Measurements from ENCODE around the gene ARHGEF33. TPM values are rescaled to one million over a fixed set of nuclear protein-coding genes. Genes with fewer than 3 reads are reported as not detected.

The ARHGEF33 gene
- total RNA-seq (2014; rRNA removed; shearing (Covaris generic)), result 0.05 TPM in 1 of 2 replicates, not detected in the other

DNA sequence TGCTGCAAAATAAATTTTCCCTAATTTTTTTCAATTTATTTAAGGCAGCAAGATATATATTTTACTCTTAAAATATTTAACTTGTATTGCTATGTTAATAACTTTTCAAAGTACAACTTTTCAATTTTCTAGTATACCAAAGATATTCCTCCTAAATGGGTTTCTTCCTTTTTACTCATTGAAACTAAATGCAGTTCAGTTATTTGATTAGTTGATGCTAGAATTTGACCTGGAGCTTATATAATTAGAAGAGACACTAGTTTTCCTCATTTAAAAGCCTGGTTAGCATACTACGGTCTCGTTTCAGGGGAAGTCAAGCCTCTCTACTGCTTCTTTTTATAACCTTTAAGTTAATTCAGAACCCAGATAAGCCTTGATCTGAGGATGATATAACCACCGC lies at the start of gene ARHGEF33:
TSS of gene ARHGEF33 (plus strand) at position 301 of the 400 bp plus-strand sequence. CDS start 29,573 bp downstream, outside the sequence.
- no peak for DNase-seq
- no peaks in the 10 kb centered on the region for H3K9me3 ChIP-seq (replicated peaks)
- no peaks in the 10 kb centered on the region; the same call in 1 of the 2 replicates for H3K4me1 ChIP-seq
- H3K36me3 ChIP-seq, result no peaks in the 10 kb centered on the region
- H3K27me3 ChIP-seq, result no peaks in the 10 kb centered on the region
- no peak within 1 kb of the TSS for H3K27ac ChIP-seq
- H3K4me3 ChIP-seq, result no peak within 1 kb of the TSS

- peaks cover 24% of the 10 kb centered on the region for H3K36me3 ChIP-seq
- DNase-seq, result no peak
- no peaks in the 10 kb centered on the region for H3K27me3 ChIP-seq
- no peaks in the 10 kb centered on the region for H3K4me1 ChIP-seq
- H3K27ac ChIP-seq, result no peak overlapping the region
- H3K4me3 ChIP-seq, result no peak overlapping the region
- H3K9me3 ChIP-seq (replicated peaks), result no peaks in the 10 kb centered on the region
Observed at GRCh38 chr2:38850045-38850444, 39.6 kb upstream of the ARHGEF33 start.

GRCh38 chr2:38856165-38856564 lies 33.5 kb upstream of the ARHGEF33 start:
- Histone ChIP-seq H3K9me3 (replicated peaks) (no peaks in the 10 kb centered on the region; the same call in 1 of the 2 replicates), H3K36me3 (peaks cover 73% of the 10 kb centered on the region), H3K4me3 (no peak overlapping the region), H3K27me3 (no peaks in the 10 kb centered on the region), H3K27ac (no peak overlapping the region), H3K4me1 (no peaks in the 10 kb centered on the region)
- DNase-seq, result no peak

- H3K27me3 ChIP-seq, result no peaks in the 10 kb centered on the region
- peaks cover 66% of the 10 kb centered on the region for H3K36me3 ChIP-seq
- H3K4me1 ChIP-seq, result no peaks in the 10 kb centered on the region
- H3K27ac ChIP-seq, result no peak overlapping the region
- no peak overlapping the region for H3K4me3 ChIP-seq
- no peaks in the 10 kb centered on the region; the same call in 1 of the 2 replicates for H3K9me3 ChIP-seq (replicated peaks)
- no peak for DNase-seq
Observed at GRCh38 chr2:38862476-38862875, 27.2 kb upstream of the ARHGEF33 start.

DNA sequence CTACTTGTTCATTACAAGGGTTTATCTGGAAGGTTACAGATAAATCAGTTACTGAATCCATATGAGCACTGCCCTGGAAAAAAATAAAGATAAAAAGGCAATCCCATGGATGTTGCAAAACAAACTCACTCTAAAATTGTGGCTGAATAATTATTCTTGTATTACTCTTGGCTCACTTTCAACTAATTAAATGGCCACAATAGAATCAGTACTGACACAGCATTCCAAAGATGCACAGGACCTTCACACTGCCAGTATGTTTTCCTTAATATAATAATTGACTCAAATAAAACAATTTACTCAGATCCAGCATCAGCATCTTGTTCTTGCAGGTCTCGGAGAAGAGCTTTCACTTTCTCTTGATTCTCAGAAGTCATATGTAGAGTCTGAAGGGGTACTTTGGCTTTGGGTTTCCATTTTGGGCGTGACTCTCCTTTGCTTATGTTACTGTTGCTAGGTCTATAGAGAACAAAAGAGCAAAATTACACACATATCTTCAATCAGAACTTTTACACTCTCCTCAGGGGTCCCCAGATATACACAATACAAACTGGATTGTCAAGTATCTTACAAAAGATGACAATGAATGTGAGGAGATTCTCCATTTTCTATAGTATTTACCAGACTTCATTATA lies 26.5 kb upstream of the ARHGEF33 start:
- no peak for DNase-seq
- H3K27me3 ChIP-seq, result no peaks in the 10 kb centered on the region
- H3K4me1 ChIP-seq, result no peaks in the 10 kb centered on the region
- no peak overlapping the region for H3K4me3 ChIP-seq
- H3K27ac ChIP-seq, result no peak overlapping the region
- H3K36me3 ChIP-seq, result peaks cover 64% of the 10 kb centered on the region
- H3K9me3 ChIP-seq (replicated peaks), result no peaks in the 10 kb centered on the region; the same call in 1 of the 2 replicates

GRCh38 chr2:38866773-38867443 lies 22.8 kb upstream of the ARHGEF33 start:
- Histone ChIP-seq H3K4me3 (no peak overlapping the region), H3K27ac (no peak overlapping the region), H3K4me1 (no peaks in the 10 kb centered on the region), H3K9me3 (replicated peaks) (peaks cover 11% of the 10 kb centered on the region), H3K36me3 (peaks cover 28% of the 10 kb centered on the region), H3K27me3 (no peaks in the 10 kb centered on the region)
- DNase-seq, result no peak

GRCh38 chr2:38871432-38871831 lies 18.2 kb upstream of the ARHGEF33 start:
- no peaks in the 10 kb centered on the region; the same call in 1 of the 2 replicates for H3K4me1 ChIP-seq
- peaks cover 17% of the 10 kb centered on the region for H3K9me3 ChIP-seq (replicated peaks)
- no peak overlapping the region for H3K27ac ChIP-seq
- H3K4me3 ChIP-seq, result no peak overlapping the region
- no peaks in the 10 kb centered on the region for H3K27me3 ChIP-seq
- peaks cover 11% of the 10 kb centered on the region for H3K36me3 ChIP-seq
- DNase-seq, result no peak

DNA sequence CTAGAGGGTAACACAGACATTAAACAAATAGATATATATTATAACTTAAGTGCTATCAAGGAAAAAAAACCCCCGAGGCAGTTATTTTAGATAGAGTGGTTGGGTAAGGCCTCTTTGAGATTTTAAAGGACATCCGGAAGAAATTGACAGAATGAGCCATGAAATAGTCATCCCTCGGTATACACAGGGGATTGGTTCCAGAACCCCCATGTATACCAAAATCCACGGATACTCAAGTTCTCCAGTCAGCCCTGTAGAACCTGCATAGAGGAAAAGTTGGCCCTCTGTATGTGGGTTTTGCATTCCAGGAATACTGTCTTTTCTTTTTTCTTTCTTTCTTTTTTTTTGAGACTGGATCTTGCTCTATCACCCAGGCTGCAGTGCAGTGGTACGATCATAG lies 15.9 kb upstream of the ARHGEF33 start:
- Histone ChIP-seq H3K36me3 (no peaks in the 10 kb centered on the region), H3K9me3 (replicated peaks) (peaks cover 17% of the 10 kb centered on the region), H3K4me3 (no peak overlapping the region), H3K27ac (no peak overlapping the region), H3K4me1 (no peaks in the 10 kb centered on the region; the same call in 1 of the 2 replicates), H3K27me3 (no peaks in the 10 kb centered on the region)
- no peak for DNase-seq

- DNase-seq, result peak in 1 of 2 experiments; percentile 8
- Histone ChIP-seq H3K27ac (peak overlapping the region; percentile 38), H3K4me1 (no peaks in the 10 kb centered on the region; the same call in 1 of the 2 replicates), H3K4me3 (peak overlapping the region; percentile 94), H3K27me3 (no peaks in the 10 kb centered on the region), H3K9me3 (replicated peaks) (peaks cover 7% of the 10 kb centered on the region; the same call in 1 of the 2 replicates), H3K36me3 (no peaks in the 10 kb centered on the region)
Observed at GRCh38 chr2:38875227-38875575, 14.5 kb upstream of the ARHGEF33 start.

GRCh38 chr2:38875576-38876367 lies 13.9 kb upstream of the ARHGEF33 start, which contains the start of the genes DHX57 and MORN2:
Gene DHX57, minus strand, starts transcription at chr2:38875934. Its CDS starts 7,529 bp downstream, at chr2:38868405.
Gene MORN2, plus strand, starts transcription at chr2:38875976.
- Histone ChIP-seq H3K36me3 (no peaks in the 10 kb centered on the region), H3K27ac (peak within 1 kb of the TSS; percentile 38)

GRCh38 chr2:38876407-38876806 lies 13.3 kb upstream of the ARHGEF33 start:
- H3K9me3 ChIP-seq (replicated peaks), result 0 out of 2 replicates have a peak, but pooled peaks cover 6% of the 10 kb centered on the region
- no peak overlapping the region for H3K27ac ChIP-seq
- DNase-seq, result no peak
- no peaks in the 10 kb centered on the region; the same call in 1 of the 2 replicates for H3K4me1 ChIP-seq
- no peaks in the 10 kb centered on the region for H3K36me3 ChIP-seq
- no peaks in the 10 kb centered on the region for H3K27me3 ChIP-seq
- peak overlapping the region; percentile 94 for H3K4me3 ChIP-seq

More at GRCh38 chr2:38875576-38876367, 13.9 kb upstream of the ARHGEF33 start, which contains the start of the genes DHX57 and MORN2:
- DNase-seq, result peak; percentile 88 to 90
- Histone ChIP-seq H3K9me3 (replicated peaks) (0 out of 2 replicates have a peak, but pooled peaks cover 6% of the 10 kb centered on the region), H3K4me1 (no peaks in the 10 kb centered on the region; the same call in 1 of the 2 replicates), H3K4me3 (peak within 1 kb of the TSS; percentile 94), H3K27me3 (no peaks in the 10 kb centered on the region)

- H3K27me3 ChIP-seq, result no peaks in the 10 kb centered on the region
- H3K4me3 ChIP-seq, result no peak overlapping the region
- H3K36me3 ChIP-seq, result no peaks in the 10 kb centered on the region
- no peaks in the 10 kb centered on the region for H3K4me1 ChIP-seq
- DNase-seq, result no peak
- no peak overlapping the region for H3K27ac ChIP-seq
- no peaks in the 10 kb centered on the region for H3K9me3 ChIP-seq (replicated peaks)
Observed at GRCh38 chr2:38886063-38886462, 3.6 kb upstream of the ARHGEF33 start.

DNA sequence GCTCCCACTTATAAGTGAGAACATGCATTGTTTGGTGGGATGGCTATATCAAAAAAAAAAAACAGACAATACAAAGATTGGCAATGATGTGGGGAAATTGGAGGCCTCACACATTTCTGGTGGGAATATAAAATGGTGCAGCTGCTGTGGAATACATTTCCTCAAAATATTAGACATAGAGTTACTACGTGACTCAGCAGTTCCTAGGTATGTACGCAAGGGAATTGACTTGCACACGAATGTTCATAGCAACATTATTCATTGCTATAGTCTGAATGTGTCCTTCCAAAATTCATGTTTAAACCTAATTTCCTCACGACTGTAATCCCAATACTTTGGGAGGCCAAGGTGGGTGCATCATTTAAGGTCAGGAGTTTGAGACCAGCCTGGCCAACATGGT lies 2.3 kb upstream of the ARHGEF33 start:
- H3K9me3 ChIP-seq (replicated peaks), result no peaks in the 10 kb centered on the region
- H3K4me3 ChIP-seq, result no peak overlapping the region
- H3K36me3 ChIP-seq, result no peaks in the 10 kb centered on the region
- H3K27ac ChIP-seq, result no peak overlapping the region
- H3K4me1 ChIP-seq, result no peaks in the 10 kb centered on the region
- no peak for DNase-seq
- H3K27me3 ChIP-seq, result no peaks in the 10 kb centered on the region

DNA sequence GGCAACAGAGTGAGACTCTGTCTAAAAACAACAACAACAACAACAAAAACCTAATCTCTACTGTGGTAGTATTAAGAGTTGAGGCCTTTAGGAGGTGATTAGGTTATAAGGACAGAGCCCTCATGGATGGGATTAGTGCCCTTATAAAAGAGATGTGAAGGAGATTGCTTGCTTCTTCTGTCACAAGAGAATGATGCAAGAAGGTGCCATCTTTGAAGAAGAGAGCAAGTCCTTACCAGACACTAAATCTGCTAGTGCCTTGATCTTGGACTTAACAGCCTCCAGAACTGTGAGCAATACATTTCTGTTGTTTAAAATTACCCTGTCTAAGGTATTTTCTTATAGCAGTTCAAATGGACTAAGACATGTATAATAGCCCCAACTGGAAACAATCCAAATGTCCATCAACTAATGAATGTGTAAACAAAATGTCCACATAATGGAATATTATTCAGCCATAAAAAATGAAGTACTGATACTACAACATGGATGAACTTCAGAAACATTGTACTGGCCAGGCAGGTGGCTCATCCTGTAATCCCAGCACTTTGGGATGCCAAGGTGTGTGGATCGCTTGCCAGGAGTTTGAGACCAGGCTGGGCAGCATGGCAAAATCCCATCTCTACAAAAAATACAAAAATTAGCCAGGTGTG lies 1.6 kb upstream of the ARHGEF33 start:
- H3K4me1 ChIP-seq, result no peaks in the 10 kb centered on the region
- DNase-seq, result no peak
- H3K27me3 ChIP-seq, result no peaks in the 10 kb centered on the region
- H3K36me3 ChIP-seq, result no peaks in the 10 kb centered on the region
- no peak overlapping the region for H3K4me3 ChIP-seq
- no peaks in the 10 kb centered on the region for H3K9me3 ChIP-seq (replicated peaks)
- no peak overlapping the region for H3K27ac ChIP-seq

Data from SJCRH30 (cell line).